ENCODE data around the gene SUGT1. TPM values are rescaled to one million over a fixed set of nuclear protein-coding genes. Genes with fewer than 3 reads are reported as not detected.
"Not testable (repeated sequence)": the region's sequence is repeated elsewhere in the genome, so short reads cannot be mapped to it uniquely, and the experiment has no call there.

The SUGT1 gene
- total and polyA plus RNA-seq, 2 of the 13 experiments (the other 11 are each of a cell fraction or from before 2014, with no cell fraction given), result 23.1 to 71.2 TPM

DNA sequence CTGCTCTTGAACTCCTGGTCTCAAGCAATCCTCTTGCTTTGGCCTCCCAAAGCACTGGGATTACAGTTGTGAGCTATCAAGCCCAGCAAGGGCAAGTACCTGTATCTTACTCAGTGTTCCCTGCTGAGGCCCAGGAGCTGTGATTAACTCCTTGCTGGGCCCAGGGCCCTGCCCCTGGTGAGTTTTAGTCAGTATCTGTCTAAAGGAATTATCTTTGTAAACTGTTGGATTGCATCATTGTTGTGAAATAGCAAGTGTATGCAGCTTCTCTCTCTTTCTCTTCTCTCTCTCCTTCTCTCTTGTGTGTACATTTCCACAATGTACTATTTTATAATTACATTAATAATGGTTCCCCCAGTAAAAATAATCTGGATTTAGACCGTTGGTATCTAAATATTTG, 45.8 kb upstream of the SUGT1 start:
- intact Hi-C loops (cut with micrococcal nuclease; ENCODE audit: unreplicated experiment), result loop anchor here (5.0 kb wide), 1 partner anchor 546 kb away; no protein-coding TSS in a partner anchor
- BruUV-seq (replicated peaks); H3K4me2 ChIP-seq (ENCODE audit: low read depth, low read length); H2AFZ ChIP-seq (ENCODE audit: low read length); DNase-seq (ENCODE audit: low spot score); H3K79me2 ChIP-seq (ENCODE audit: insufficient read depth, low read length); H3K9ac ChIP-seq (ENCODE audit: insufficient read depth, low read depth, low read length); H3K4me3 ChIP-seq (replicated peaks in 1 of 3; ENCODE audit: insufficient read depth in 1 of 3, low read depth in 2 of 3, low read length in 3 of 3); H3K9me3 ChIP-seq (ENCODE audit: low read length); H3K36me3 ChIP-seq (replicated peaks in 1 of 2; ENCODE audit: control insufficient read depth in 1 of 2, insufficient read depth in 2 of 2, low read length in 2 of 2); CTCF ChIA-PET (ENCODE audit: low intra/inter-chr PET ratio, low total read pairs); ATAC-seq; H3K27me3 ChIP-seq (ENCODE audit: control insufficient read depth in 1 of 2, insufficient read depth in 2 of 2, low read length in 2 of 2); H3K27ac ChIP-seq (ENCODE audit: extremely low read length, insufficient read depth, low read length); H4K20me1 ChIP-seq (ENCODE audit: insufficient read depth, low read length); FAIRE-seq: not testable (repeated sequence)
- TF ChIP-seq, protein P1, sequence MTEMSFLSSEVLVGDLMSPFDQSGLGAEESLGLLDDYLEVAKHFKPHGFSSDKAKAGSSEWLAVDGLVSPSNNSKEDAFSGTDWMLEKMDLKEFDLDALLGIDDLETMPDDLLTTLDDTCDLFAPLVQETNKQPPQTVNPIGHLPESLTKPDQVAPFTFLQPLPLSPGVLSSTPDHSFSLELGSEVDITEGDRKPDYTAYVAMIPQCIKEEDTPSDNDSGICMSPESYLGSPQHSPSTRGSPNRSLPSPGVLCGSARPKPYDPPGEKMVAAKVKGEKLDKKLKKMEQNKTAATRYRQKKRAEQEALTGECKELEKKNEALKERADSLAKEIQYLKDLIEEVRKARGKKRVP (CRISPR knock-in tag; IDR thresholded peaks at IDR 0.05), result 0 out of 4 replicates have a peak, but pooled peaks of 1 of the 2 experiments have one; percentile 25
- TF ChIP-seq CEBPG (CRISPR knock-in tag; IDR thresholded peaks at IDR 0.05), result 0 out of 2 replicates have a peak, but pooled peaks have one; percentile 9
- TF ChIP-seq ZNF12 (CRISPR knock-in tag; IDR thresholded peaks at IDR 0.05), result peak; percentile 61; the same call in 1 of the 2 replicates
- 0 out of 2 replicates have a peak, but pooled peaks have one; percentile 18 for TF ChIP-seq CEBPB (IDR thresholded peaks at IDR 0.05; ENCODE audit: borderline replicate concordance, low read depth, low read length)
- 11% methylated on average over 1 of the region's 1 CpG for WGBS (ENCODE audit: low lambda C conversion rate)
- peaks cover 30% of the 10 kb centered on the region for H3K4me1 ChIP-seq (ENCODE audit: insufficient read depth, low read length)
- POLR2A ChIA-PET, result interaction anchor here (3.5 kb wide), 1 partner anchor 11 kb away, joined by 10 read pairs; no protein-coding TSS in a partner anchor
- in situ Hi-C loops (cut with HindIII; ENCODE audit: extremely low pct_ligation_motif_present, low pct_unique_long_range_greater_than_20kb), result loop anchor here (25.0 kb wide), 1 partner anchor 531 kb away; no protein-coding TSS in a partner anchor

DNA sequence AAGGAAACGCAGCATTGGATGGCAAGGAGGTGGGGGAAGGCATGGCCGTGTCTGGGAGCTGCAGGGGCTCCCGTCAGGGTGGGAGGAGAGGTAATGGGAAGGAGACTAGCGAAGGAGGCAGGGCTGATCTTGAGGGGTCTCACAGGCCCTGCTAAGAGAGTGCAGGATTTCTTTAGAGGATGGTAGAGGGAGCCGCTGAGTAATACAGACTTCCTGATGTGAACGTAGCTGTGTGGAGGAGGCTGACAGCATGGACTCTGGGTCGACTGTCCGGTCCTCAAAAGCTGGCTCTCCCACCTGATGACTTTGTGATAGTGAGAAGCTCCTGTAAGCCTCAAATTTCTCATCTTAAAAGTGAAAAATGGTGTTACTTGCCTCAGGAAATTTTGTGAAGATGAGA, 44.5 kb upstream of the SUGT1 start:
- H3K36me3 ChIP-seq (replicated peaks in 1 of 2; ENCODE audit: control insufficient read depth in 1 of 2, insufficient read depth in 2 of 2, low read length in 2 of 2); DNase-seq (ENCODE audit: low spot score); H3K4me2 ChIP-seq (ENCODE audit: low read depth, low read length); H3K27ac ChIP-seq (ENCODE audit: extremely low read length, insufficient read depth, low read length); BruUV-seq (replicated peaks); H4K20me1 ChIP-seq (ENCODE audit: insufficient read depth, low read length); H3K27me3 ChIP-seq (ENCODE audit: control insufficient read depth in 1 of 2, insufficient read depth in 2 of 2, low read length in 2 of 2); H2AFZ ChIP-seq (ENCODE audit: low read length); FAIRE-seq; H3K9me3 ChIP-seq (ENCODE audit: low read length); H3K4me3 ChIP-seq (replicated peaks in 1 of 3; ENCODE audit: insufficient read depth in 1 of 3, low read depth in 2 of 3, low read length in 3 of 3); H3K79me2 ChIP-seq (ENCODE audit: insufficient read depth, low read length): not testable (repeated sequence)
- H3K4me1 ChIP-seq (ENCODE audit: insufficient read depth, low read length), result peaks cover 16% of the 10 kb centered on the region
- CTCF ChIA-PET (ENCODE audit: low intra/inter-chr PET ratio, low total read pairs), result interaction anchor here (0.8 to 2.0 kb wide), 2 partner anchors 201 to 360 kb away, joined by 3 to 14 read pairs; no protein-coding TSS in a partner anchor
- POLR2A ChIA-PET, result interaction anchor here (1.7 to 3.5 kb wide), 2 partner anchors 9 to 44 kb away, joined by 8 to 10 read pairs; partner anchors contain the start of gene SUGT1
- WGBS (ENCODE audit: low lambda C conversion rate), result 43% methylated on average over 8 of the region's 8 CpGs
- H3K9ac ChIP-seq (ENCODE audit: insufficient read depth, low read depth, low read length), result 0 out of 2 replicates have a peak overlapping the region, but pooled peaks have one; percentile 3
- in situ Hi-C loops (cut with HindIII; ENCODE audit: extremely low pct_ligation_motif_present, low pct_unique_long_range_greater_than_20kb) (loop anchor here (25.0 kb wide), 1 partner anchor 529 kb away; no protein-coding TSS in a partner anchor), intact Hi-C loops (cut with micrococcal nuclease; ENCODE audit: unreplicated experiment) (loop anchor here (2.0 to 5.0 kb wide), 2 partner anchors 201 to 544 kb away; no protein-coding TSS in a partner anchor)
- ATAC-seq, result peak; percentile 65
